NCI-H748 treated with DMSO at 0.1 percent for 48 hours (cell line): ENCODE data around the gene ARHGAP22.

ENCODE experiments used
- DNase-seq: peaks from one replicate; lab custom pipeline; 2025; lab: John Stamatoyannopoulos, UW

ARHGAP22 gene

DNA sequence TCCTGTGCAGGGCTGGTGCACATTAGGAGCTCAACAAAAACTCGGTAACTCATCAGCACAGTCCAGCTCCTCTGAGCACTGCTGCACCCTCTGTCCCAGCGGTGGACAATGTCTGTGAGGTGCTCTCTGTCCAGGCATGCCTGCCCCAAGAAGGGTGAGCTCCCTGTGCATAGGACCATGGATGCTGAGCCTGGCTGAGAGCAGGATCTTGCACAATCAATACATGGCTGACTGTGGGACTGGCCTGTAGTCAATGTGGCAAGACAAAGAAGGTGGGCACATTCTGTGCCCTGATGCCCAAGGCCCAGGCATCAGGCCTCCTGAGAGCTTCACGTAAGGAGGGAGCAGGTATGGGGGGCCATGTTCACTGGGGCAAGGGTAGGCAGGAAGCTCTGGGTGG, 17.1 kb downstream of the ARHGAP22 start:
- DNase-seq, result no peak

DNA sequence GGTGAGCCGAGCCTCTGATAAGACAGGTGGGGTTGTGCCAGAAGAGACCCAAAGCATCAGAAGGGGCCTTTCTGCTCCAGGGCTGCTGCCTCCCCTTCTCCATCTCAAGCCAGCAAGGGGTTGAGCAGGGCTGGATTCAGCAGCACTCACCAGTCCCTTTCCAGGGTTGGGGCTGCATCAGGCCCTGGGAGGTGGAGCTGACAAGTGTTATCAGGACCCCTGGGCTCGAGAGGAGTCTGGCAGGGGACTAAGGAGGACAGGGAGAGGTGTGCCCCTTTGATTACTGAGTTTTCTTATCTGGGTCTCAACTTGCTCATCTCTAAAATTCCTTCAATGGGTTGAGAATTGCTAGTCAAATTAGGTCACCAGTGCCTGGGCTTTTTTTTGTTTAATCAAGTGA, 17.8 kb downstream of the ARHGAP22 start:
- no peak for DNase-seq

DNA sequence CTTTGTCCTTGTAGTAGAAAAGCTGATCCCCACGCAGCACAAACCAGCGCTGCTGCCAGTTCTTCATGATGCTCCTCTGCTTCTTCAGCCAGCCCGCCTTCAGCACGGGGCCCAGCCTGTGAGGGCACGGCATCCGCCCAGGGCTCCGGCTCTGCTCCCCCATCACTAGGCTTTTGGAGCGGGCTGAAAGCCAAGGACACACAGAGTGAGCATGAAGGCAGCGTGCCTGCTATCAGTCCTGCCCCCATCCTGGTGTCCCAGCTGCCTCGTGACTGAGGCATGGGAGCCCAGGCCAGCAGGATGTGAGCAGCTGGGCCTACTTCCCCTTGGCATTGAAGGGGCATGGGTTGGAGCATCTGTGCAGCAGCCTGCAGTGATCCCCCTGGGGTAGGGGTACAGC, 21.9 kb downstream of the ARHGAP22 start:
- no peak for DNase-seq

DNA sequence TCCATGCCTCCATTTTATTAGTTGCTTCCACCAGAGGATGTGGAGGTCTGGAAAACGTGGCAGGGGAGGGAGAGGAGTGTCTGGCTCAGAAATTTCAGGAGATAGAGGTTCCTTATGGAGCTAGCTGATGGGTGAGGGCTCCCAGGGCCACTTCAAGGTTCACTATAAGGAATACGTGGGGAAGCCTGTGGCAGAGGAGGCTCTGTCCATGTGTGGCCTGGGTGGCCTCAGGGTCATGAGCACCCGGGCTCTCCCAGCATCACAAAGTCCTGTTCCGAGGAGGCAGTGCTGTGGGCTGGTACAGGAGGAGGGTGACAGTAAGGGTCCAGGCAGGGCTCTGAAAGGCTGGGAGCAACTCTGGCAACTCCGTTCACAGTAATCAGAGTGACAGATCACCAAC, 24.6 kb downstream of the ARHGAP22 start:
- DNase-seq, result no peak

DNA sequence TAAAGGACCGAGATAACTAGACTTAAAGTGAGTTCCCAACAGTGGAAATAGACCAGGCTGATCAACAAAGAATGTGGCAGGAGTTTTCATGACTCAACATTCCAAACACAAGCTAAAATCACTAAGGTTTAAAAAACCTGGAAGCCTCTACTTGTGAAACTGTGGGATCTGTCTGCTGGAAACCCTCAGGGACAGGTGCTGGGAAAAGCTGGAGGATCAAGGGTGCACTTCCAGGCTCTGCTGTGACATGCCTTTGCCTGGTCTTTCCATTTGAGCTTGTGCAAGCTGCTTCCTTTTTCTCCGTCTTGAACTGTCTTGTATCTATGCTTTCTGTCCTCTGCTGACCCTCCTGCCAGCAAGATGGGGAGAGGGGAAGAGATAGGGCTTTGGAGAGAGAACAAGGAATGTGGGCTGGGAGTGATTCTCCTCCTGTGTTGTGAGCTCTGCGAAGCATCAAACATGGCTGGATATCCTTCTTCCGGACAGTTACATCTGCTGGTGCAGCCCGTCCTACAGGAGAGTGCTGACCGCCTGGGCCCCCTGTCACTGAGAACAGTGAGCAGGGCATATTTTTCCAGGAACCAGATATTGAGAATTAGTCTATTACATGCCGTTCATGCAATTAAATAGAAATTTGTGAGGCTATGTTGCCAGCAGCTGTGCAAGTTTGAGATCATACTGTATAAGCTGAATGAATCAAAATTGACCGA, 25.5 kb downstream of the ARHGAP22 start:
- DNase-seq, result no peak

DNA sequence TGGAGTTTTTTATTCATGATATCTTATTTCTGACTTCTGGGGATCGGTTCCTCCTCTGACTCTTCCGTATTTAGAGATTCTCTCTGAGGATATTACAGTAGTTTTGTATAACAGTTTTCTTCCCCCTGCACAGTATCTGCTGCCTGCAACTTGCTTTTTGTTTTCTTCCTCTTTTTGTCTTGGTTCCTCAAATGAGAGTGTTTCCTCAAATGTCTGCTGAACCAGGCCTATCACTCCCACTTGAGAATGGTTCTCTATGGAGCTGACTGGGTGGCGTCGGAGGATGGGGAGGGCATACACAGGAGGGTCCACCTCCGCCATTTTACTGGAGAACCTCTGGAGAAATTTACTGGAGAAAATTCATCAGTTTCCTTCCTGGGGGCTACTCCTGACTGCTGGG, 27.7 kb downstream of the ARHGAP22 start:
- DNase-seq, result no peak

DNA sequence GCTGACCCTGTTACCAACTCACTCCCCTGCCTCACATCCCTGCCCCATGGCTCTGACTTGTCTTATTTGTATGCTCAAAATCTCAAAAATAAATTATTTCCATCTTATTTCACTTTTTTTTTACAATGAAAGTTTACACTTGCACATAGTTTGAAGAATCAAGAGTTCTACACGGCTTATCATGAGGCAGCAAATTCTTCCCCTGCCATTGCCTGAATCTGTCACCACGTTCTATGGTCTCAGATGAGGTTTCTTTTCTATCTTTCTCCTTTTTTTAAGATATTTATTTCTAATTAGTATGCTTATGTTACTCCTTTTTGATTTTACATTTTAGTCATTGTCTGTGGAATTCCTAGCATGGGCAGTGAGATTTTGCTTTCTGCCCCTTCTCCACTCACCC, 28.4 kb downstream of the ARHGAP22 start:
- no peak for DNase-seq

DNA sequence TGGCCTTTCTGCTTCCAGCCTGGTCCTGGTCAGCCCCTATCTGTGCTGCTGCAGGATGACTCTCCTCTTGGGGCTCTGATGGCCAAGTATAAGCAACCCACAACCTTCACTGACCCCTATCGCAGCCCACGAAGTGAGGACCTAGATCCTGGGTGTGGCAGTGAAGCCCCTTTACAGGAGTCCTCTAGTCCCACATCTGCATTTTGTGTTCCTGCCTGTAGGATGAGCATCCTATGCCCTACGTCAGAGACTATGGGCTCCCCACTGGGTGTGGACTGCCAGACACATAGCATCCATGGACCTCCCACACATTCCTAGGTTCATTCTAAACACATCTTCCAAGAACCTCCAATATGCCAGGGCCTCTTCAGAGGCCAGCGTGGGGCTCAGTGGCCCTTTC, 29.0 kb downstream of the ARHGAP22 start:
- DNase-seq, result no peak

DNA sequence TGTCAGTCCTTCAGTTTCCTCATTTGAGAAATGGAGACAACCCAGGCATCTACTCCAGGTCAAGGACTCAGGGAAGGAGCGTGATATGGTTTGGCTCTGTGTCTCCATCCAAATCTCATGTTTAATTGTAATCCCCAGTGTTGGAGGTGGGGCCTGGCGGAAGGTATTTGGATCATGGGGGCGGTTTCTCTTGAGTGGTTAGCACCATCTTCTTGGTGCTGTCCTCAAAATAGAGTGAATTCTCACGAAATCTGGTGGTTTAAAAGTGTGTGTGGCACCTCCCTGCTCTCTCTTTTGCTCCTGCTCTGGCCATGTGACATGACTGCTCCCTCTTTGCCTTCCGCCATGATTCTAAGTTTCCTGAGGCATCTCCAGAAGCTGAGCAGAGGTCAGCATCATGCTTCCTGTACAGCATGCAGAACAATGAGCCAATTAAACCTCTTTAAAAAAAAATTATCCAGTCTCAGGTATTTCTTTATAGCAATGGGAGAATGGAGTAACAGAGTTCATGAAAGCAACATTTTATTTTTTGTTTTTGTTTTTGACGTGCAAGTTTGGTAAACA, 30.0 kb downstream of the ARHGAP22 start:
- no peak for DNase-seq

DNA sequence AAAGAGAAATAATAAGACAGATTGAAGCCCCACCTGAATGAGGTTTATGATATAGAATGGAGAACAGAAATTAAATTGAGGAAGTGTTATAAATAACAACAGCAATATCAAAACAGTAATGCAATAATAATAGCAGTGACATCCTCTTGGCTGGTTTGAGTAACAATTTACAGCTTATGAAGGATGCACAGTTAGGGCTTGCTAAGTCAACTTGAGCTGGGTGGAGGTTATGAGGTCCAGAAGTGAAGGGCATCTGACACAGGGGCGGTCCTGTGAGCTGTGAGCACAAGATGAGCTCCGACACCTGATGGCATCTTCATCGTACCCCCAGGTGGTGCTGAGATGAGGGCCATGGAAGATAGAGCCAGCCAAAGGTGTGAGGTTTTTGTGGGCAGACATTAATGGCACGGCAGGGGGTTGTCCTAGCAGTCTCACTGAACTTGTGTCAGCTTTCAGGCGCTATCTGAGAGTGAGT, 30.5 kb downstream of the ARHGAP22 start:
- no peak for DNase-seq

DNA sequence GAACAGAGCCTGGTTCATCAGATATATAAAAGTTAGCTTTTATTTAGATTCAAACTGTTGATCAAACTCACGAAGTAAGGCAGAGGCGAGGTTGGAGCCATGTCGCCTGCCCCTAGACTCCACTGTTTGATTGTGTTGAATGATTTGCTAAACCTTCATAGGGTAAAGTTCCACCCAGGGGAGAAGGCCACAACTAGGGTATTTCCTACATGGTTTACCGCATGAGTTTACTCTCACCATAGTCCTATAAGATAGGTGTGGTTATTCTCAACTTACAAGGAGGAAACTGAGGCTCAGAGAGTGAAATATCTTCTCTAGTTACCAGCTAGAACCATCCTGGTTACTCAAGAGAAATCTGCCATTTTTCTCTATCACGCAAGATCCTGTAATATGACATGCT, 31.8 kb downstream of the ARHGAP22 start:
- DNase-seq, result no peak

DNA sequence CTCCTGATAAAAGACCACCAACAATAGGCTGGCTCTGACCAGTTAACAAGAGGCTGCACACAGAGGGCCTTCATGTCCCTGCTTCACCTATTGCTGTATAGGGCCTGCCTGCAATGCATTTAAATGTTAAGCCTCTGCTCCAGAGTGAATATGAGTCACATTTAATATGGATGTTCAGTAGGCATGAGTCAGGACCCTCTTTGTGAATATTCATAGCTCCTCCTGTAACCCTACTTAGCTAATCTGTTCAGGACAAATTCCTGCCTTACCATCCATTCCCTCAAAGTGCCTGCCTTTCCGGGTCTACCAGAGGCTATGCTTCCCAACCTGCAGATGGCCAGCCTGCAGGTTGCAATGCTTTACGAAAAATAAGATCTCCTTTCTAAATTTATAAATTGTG, 32.5 kb downstream of the ARHGAP22 start:
- no peak for DNase-seq

DNA sequence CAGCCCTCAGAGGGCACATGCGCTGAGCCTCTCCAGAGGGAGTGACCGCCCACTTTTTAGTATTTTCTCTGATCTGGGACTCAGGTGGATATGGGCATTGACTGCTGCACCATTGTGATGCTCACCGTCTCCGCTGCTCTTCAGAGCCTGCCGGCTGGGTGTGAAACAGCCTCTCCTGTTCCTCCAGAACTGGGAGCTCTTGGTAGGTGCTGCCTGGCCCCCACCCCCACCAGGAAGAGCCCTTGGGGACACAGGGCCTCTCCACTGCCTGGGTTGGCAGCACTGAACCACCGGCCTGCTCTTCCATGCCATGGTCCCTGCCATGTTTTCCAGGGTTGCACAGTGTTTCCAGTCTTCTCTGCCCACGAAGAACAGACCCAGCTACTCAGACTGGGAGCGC, 36.3 kb downstream of the ARHGAP22 start:
- DNase-seq, result no peak

DNA sequence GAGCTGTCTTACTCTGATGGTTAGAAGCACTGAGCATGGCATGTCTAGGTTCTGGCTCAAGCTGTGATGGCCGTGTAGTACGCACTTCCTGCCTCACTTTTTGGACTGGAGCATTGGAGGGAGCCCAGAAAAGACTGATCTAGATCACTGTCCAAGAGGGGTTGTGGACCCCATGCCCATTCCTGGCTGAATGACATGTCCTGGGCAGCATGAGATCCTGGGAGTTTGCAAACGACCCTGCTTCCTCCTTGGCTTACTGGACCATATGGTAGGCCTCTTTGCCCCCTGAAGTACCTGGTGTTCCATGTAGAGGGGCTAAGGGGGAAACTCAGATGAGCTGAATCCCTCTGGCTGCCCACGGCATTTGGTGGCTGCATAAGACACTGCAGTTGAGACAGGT, 36.7 kb downstream of the ARHGAP22 start:
- DNase-seq, result no peak

DNA sequence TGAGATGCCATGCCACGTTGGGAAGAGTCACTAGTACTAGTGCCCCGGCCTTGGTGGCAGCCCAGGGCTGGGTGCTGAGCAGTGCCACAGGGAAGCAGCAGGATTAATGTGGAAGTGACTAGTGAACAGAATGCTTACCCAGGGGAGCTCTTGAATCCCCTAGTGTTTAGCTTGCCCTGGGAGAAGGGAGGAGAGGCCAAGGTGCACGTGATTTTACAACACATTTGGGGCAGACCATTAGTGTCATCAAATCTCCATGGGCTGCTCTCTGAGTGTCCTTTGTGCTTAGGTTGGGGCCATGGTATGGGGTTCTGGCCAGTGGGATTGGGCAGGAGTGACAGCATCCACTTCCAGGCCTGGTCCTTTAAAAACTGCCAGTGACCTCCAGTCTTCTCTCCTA, 37.5 kb downstream of the ARHGAP22 start:
- DNase-seq, result no peak

DNA sequence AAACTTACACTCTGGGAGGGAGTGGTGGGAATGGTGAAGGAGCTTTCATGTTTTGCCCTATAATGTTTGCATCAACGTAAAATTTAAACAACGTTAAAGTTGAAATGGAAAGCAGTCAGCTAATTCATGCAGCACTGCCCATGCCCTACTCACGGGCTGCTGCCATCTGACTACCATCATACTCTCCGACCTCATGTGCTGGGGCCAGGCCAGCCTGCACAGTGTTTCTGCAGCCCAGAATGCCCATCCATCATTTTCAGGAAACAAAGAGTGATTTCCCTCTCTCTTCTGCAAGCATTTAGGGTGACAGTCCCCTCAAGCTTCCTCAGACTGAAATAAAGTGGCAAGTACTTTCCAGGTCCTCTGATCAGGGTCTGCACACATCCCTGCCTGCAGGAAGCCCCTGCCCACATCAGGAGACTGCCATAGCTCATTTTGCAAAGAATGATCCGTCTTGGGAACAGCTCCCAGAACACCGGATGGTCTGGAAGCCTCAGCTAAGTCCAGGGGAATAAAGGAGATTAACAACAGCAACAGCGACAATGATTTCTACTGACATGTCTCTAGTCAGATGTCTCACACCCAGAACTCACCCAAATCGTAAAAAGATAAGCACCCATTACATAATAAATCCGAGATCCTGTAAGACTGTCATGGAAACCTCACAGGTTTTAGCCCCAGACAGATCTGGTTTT, 40.3 kb downstream of the ARHGAP22 start:
- no peak for DNase-seq

DNA sequence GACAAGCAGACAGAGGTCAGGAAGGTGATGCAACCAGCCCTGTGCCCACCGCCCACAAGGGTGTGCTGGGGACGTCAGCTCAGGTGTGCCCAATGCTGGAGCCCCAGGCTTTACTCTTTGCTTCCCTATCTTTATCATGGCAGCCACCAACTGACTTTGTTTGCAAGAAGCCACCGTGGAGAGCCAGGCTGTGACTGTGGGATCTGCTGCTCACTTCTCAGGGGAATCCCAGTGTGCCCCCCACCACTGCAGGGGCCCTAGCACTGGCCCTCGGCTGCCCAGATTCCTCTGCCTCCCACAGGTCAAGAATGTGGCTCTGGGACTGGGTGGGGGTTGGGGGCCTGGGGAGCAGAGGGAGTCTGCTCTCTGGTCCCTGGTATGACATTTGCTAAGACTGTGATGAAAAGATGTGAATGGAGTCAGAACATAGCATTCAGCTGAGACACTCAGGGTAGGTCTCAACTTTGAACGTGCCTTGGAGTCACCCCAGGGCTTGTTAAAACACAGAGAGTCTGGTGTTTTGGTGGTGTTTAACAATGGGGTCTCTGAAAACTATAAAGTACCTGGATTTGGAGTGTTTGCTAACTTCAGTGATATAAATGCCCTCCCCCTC, 47.3 kb downstream of the ARHGAP22 start:
- no peak for DNase-seq

DNA sequence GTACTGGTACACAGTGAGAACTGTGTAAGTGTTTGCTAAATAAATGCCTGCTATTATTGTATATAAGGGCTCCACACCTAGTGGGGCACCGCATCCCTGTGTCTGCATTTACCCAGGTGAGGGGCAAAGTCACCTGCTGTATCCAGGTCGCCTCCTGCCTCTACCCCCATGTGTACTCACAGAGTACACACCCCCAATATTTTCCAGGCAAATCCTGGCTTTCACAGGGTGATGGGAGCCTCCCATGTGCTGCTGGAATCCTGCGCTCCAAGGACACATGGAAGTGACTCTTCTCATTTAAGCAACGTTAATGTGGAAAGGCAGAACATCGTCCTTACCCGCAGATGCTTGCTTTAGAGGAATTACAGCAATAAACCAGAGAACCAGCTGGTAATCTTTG, 48.2 kb downstream of the ARHGAP22 start:
- no peak for DNase-seq

DNA sequence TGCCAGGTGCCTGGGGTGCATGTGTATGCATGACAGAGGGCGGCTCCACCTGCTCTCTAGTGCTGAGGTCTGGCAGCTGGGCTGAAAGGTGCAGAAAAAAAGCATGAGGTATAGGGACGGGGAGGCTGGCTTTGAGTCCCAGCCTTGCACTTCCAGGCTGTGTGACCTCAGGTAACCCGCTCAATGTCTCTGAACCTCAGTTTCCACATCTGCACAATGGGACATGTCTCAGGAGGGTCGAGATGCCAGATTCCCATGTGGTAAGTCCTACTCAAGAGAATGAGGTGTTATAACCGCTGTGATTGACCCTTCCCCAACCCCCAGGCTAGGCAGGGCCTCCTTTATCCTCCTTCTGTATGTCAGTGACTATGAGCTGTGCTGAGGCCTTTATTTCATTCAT, 48.8 kb downstream of the ARHGAP22 start:
- DNase-seq, result no peak

DNA sequence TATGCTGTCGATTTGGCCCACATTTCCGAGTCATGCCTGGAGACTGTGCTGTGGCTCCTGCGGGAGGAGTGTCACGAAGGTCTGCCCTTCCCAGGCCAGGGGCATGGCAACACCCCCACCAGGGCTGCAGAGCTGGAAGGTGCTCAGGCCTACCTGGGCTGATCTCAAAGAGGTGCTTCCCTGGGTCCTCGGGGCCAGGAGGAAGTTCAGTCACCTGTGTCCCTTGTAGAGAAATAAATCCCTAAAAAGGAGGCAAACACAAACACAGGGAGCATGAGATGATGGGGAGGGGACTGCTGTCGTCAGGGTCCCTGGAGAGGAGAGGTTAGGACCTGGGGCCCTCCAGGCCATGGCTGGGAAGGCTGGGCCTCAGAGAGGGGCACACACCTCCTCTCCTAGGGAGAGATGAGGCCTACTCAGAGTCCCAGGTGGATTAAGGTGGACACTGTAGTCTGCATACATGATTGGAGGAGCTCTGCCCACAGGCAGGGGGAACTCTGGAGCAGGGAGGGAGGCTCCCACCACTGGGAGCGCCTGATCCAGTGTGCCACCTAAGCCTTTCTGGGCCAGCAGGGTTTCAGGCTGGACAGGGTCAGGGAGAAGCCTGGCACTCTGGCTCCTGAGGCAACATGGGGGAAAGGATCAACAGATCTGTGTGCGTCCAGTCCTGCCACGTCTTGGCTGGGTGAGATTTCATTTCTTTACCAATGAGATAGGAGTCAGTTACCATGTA, 49.4 kb downstream of the ARHGAP22 start:
- no peak for DNase-seq

DNA sequence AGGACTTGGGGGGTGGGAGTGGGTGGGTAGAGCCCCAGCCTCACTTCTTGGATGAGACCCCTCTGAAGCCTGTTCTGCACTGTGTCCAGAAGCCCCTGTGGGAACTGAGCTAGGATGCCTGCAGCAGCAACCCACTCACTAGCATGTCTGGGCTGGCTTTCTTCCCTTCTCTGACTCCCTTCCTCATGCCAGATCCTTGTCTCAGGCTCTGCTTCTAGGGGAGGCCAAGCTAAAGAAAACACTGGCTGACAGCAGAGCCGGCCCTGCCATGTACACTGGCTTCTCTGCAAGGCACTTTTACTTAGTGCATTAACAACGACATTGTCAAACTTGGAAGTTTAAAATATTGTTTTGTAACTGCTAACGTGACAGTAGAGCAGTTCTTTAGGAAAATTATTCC, 50.2 kb downstream of the ARHGAP22 start:
- DNase-seq, result no peak

DNA sequence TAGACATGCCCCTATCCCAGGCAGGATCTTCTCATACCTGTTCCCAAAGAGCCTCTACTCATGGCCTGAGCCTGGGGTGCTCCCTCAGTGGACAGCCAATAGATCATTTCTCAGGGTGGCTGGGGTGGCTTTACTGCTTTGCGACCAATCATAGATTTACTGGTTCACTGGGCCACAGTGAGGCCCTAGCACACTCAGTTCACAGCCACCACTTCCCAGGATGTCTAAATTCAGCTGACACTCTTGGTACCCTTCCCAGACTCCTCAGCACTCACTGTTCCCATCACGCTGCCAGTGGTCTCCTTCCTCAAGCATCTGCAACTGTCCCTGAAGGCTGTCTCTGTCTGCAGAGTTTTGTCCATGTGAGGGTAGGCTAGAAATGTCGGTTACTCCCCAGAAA, 50.6 kb downstream of the ARHGAP22 start:
- no peak for DNase-seq
